ENCODE measurements around the gene PBX4.

GRCh38 chr19:19559931-19560330, 58.6 kb downstream of the PBX4 start:
- TF ChIP-seq CTCF (conservative IDR thresholded peaks at IDR 0.05 in 1 of 2, IDR thresholded peaks at IDR 0.05 in 1 of 2; ENCODE audit: extremely low read depth in 1 of 2, insufficient read depth in 1 of 2, low read depth in 1 of 2, low read length in 2 of 2) = no peak
- no peak for TF ChIP-seq EZH2 (IDR thresholded peaks at IDR 0.05; ENCODE audit: borderline replicate concordance, low read length)

All from mammary epithelial cell (primary cell).